GM23338 (cell line): ENCODE data around the gene MCEE.

Experiments
- CREB1 ChIP-seq: fragments of 250-450 bp; sonication (Bioruptor Pico); IDR thresholded peaks from 2 replicates; pipeline ENCODE4 v1.5.0; 2020; ENCODE audit warnings: low read depth, mild to moderate bottlenecking, moderate library complexity
- EZH2 ChIP-seq: fragments of 200-600 bp; sonication (generic); IDR thresholded peaks from one replicate; pipeline ENCODE4 v1.8.0; 2017; ENCODE audit warnings: antibody characterized with exemption, mild to moderate bottlenecking, low read depth; ENCODE audit not compliant: unreplicated experiment
- EZH2phosphoT487 ChIP-seq: fragments of 200-600 bp; sonication (generic); IDR thresholded peaks from one replicate; pipeline ENCODE4 v1.8.1; 2018; ENCODE audit warnings: antibody characterized with exemption; ENCODE audit not compliant: unreplicated experiment
- JUNB ChIP-seq: IDR thresholded peaks from one replicate; pipeline ENCODE4 v1.6.1; 2016; ENCODE audit warnings: antibody characterized with exemption; ENCODE audit not compliant: unreplicated experiment
- NANOG ChIP-seq: IDR thresholded peaks from 2 replicates; pipeline ENCODE4 v1.6.1; 2016; ENCODE audit warnings: antibody characterized with exemption, borderline replicate concordance
- POLR2AphosphoS5 ChIP-seq: IDR thresholded peaks from 2 replicates; pipeline ENCODE4 v1.6.1; 2016; ENCODE audit warnings: antibody characterized with exemption, low read depth
- TF ChIP-seq, protein P1 (sequence below), 2 experiments: fragments of 200-600 bp in 1 of 2; sonication (generic) in 1 of 2; conservative IDR thresholded peaks; 2 replicates each; pipeline versions ENCODE4 v1.5.1 to v1.6.1; 2016 to 2017; ENCODE audit warnings: antibody characterized with exemption in 2 of 2, low read depth in 2 of 2, mild to moderate bottlenecking in 2 of 2, moderate library complexity in 1 of 2
- TF ChIP-seq, protein P2 (sequence below): IDR thresholded peaks from one replicate; pipeline ENCODE4 v1.6.1; 2018; ENCODE audit warnings: antibody characterized with exemption; ENCODE audit not compliant: unreplicated experiment

DNA sequence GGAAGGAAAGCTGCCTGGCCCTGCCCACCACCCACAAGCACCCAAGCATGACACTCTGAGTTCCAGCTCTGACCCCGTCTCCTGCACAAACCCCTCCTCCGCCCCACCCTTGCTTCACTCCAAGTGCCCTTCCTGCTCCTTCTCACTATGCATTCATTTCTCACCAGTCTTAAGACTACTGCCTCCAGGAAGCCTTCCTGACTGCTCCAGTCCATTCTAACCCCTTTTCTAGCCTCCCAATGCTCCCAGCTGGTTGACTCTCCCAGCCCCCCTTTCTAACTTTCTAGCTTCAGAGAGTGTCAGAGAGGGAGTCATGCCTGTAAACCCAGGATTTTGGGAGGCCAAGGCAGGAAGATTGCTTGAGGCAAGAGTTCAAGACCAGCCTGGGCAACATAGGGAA is 69.8 kb downstream of the MCEE start:
- TF ChIP-seq, protein P1, sequence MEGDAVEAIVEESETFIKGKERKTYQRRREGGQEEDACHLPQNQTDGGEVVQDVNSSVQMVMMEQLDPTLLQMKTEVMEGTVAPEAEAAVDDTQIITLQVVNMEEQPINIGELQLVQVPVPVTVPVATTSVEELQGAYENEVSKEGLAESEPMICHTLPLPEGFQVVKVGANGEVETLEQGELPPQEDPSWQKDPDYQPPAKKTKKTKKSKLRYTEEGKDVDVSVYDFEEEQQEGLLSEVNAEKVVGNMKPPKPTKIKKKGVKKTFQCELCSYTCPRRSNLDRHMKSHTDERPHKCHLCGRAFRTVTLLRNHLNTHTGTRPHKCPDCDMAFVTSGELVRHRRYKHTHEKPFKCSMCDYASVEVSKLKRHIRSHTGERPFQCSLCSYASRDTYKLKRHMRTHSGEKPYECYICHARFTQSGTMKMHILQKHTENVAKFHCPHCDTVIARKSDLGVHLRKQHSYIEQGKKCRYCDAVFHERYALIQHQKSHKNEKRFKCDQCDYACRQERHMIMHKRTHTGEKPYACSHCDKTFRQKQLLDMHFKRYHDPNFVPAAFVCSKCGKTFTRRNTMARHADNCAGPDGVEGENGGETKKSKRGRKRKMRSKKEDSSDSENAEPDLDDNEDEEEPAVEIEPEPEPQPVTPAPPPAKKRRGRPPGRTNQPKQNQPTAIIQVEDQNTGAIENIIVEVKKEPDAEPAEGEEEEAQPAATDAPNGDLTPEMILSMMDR (conservative IDR thresholded peaks at IDR 0.05; ENCODE audit: low read depth in 2 of 2) = no peak
- TF ChIP-seq, protein P2, sequence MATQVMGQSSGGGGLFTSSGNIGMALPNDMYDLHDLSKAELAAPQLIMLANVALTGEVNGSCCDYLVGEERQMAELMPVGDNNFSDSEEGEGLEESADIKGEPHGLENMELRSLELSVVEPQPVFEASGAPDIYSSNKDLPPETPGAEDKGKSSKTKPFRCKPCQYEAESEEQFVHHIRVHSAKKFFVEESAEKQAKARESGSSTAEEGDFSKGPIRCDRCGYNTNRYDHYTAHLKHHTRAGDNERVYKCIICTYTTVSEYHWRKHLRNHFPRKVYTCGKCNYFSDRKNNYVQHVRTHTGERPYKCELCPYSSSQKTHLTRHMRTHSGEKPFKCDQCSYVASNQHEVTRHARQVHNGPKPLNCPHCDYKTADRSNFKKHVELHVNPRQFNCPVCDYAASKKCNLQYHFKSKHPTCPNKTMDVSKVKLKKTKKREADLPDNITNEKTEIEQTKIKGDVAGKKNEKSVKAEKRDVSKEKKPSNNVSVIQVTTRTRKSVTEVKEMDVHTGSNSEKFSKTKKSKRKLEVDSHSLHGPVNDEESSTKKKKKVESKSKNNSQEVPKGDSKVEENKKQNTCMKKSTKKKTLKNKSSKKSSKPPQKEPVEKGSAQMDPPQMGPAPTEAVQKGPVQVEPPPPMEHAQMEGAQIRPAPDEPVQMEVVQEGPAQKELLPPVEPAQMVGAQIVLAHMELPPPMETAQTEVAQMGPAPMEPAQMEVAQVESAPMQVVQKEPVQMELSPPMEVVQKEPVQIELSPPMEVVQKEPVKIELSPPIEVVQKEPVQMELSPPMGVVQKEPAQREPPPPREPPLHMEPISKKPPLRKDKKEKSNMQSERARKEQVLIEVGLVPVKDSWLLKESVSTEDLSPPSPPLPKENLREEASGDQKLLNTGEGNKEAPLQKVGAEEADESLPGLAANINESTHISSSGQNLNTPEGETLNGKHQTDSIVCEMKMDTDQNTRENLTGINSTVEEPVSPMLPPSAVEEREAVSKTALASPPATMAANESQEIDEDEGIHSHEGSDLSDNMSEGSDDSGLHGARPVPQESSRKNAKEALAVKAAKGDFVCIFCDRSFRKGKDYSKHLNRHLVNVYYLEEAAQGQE = no peak
- no peak for TF ChIP-seq NANOG
- TF ChIP-seq EZH2 = no peak
- no peak for TF ChIP-seq EZH2phosphoT487
- TF ChIP-seq POLR2AphosphoS5 = no peak
- no peak for TF ChIP-seq JUNB
- no peak for TF ChIP-seq CREB1
